Stimulated activated CD8-positive, alpha-beta memory T cell treated with anti-CD3 and anti-CD28 coated beads, Interleukin-2, amount 100 ng/mL, for 48 hours (primary cell): ENCODE measurements around the gene CDX1.
"Not testable (repeated sequence)": the region's sequence is repeated elsewhere in the genome, so short reads cannot be mapped to it uniquely, and the experiment has no call there.

Experiments
- DNase-seq, 2 donors: peaks; one replicate each; pipeline ENCODE4 v3.0.0-alpha.2; 2020; ENCODE audit warnings: low read depth in 2 of 2

Gene CDX1

GRCh38 chr5:150233706-150234105 lies 67.1 kb downstream of the CDX1 start:
- DNase-seq, result not testable (repeated sequence)
